WTC11 (cell line): ENCODE measurements around the gene CD96.

Source experiments
- E2F1 ChIP-seq: sonication (generic); formaldehyde crosslinking; IDR thresholded peaks from 2 replicates; pipeline ENCODE4 v1.8.0; 2022; ENCODE audit warnings: mild to moderate bottlenecking, missing genetic modification reagents
- ESRRA ChIP-seq: sonication (generic); formaldehyde crosslinking; IDR thresholded peaks from 2 replicates; pipeline ENCODE4 v1.8.1; 2022; ENCODE audit warnings: mild to moderate bottlenecking, missing genetic modification reagents, borderline replicate concordance
- ETV6 ChIP-seq: sonication (generic); formaldehyde crosslinking; IDR thresholded peaks from 2 replicates; pipeline ENCODE4 v1.8.1; 2022; ENCODE audit warnings: mild to moderate bottlenecking, missing genetic modification reagents
- GABPB1 ChIP-seq: sonication (generic); formaldehyde crosslinking; IDR thresholded peaks from 2 replicates; pipeline ENCODE4 v1.8.1; 2023; ENCODE audit warnings: mild to moderate bottlenecking, missing genetic modification reagents
- NFATC4 ChIP-seq: fragments of 250-450 bp; sonication (Bioruptor Pico); IDR thresholded peaks from 2 replicates; pipeline ENCODE4 v1.9.0; 2021; ENCODE audit warnings: mild to moderate bottlenecking
- NFYB ChIP-seq: sonication (generic); formaldehyde crosslinking; conservative IDR thresholded peaks from 2 replicates; pipeline ENCODE4 v1.8.0; 2022; ENCODE audit warnings: low read depth, missing genetic modification reagents
- SP1 ChIP-seq: sonication (generic); formaldehyde crosslinking; conservative IDR thresholded peaks from 2 replicates; pipeline ENCODE4 v1.8.1; 2022; ENCODE audit warnings: missing genetic modification reagents
- TEAD4 ChIP-seq: sonication (generic); formaldehyde crosslinking; IDR thresholded peaks from 2 replicates; pipeline ENCODE4 v1.8.0; 2022; ENCODE audit warnings: mild to moderate bottlenecking, missing genetic modification reagents
- ZNF263 ChIP-seq: sonication (generic); formaldehyde crosslinking; IDR thresholded peaks from 2 replicates; pipeline ENCODE4 v1.8.1; 2022; ENCODE audit warnings: low read depth, mild to moderate bottlenecking, moderate library complexity, missing genetic modification reagents
- TF ChIP-seq, protein P1 (sequence below): fragments of 200-600 bp; IDR thresholded peaks from 2 replicates; pipeline ENCODE4 v1.8.0; 2022; ENCODE audit warnings: antibody characterized with exemption

DNA sequence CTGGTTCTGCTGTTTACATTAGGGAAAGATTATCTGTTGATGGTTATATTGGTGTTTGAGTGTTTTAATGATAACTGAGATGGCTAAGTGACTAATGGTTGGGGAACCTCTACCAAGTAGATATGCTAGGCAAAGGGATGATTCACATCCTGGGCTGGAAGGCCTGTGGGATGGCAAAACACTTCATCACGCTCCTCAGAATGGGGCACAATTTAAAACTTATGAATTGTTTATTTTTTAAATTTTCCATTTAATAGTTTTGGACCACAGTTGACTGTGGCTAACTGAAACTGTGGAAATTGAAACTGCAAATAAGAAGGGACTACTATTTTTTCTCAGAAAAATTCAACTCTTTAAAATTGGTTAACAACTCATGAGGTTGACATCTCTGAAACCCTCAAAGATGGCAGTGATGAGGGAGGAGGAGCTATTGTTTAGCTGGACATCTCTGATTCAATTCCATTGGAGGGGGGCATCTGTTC, 153.7 kb downstream of the CD96 start:
- TF ChIP-seq, protein P1, sequence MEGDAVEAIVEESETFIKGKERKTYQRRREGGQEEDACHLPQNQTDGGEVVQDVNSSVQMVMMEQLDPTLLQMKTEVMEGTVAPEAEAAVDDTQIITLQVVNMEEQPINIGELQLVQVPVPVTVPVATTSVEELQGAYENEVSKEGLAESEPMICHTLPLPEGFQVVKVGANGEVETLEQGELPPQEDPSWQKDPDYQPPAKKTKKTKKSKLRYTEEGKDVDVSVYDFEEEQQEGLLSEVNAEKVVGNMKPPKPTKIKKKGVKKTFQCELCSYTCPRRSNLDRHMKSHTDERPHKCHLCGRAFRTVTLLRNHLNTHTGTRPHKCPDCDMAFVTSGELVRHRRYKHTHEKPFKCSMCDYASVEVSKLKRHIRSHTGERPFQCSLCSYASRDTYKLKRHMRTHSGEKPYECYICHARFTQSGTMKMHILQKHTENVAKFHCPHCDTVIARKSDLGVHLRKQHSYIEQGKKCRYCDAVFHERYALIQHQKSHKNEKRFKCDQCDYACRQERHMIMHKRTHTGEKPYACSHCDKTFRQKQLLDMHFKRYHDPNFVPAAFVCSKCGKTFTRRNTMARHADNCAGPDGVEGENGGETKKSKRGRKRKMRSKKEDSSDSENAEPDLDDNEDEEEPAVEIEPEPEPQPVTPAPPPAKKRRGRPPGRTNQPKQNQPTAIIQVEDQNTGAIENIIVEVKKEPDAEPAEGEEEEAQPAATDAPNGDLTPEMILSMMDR: no peak
- no peak for TF ChIP-seq E2F1 (CRISPR knock-in tag)
- no peak for TF ChIP-seq ESRRA (CRISPR knock-in tag)
- TF ChIP-seq GABPB1 (CRISPR knock-in tag): no peak
- no peak for TF ChIP-seq NFYB
- no peak for TF ChIP-seq TEAD4
- no peak for TF ChIP-seq NFATC4 (CRISPR knock-in tag)
- no peak for TF ChIP-seq ZNF263
- no peak for TF ChIP-seq SP1 (CRISPR knock-in tag)
- TF ChIP-seq ETV6 (CRISPR knock-in tag): no peak
